ENCODE measurements around the gene CYTH2. TPM values are rescaled to one million over a fixed set of nuclear protein-coding genes. Genes with fewer than 3 reads are reported as not detected.

CYTH2 gene
- polyA plus RNA-seq, 2 of the 4 experiments (the other 2 are of a cell fraction), result 33.4 to 50.5 TPM

GRCh38 chr19:48501494-48502349, 32.6 kb downstream of the CYTH2 start (continued):
- no peak for TF ChIP-seq HOXB5 (CRISPR knock-in tag; IDR thresholded peaks at IDR 0.05)
- no peak for TF ChIP-seq FOSL2 (IDR thresholded peaks at IDR 0.05)
- TF ChIP-seq FOSL2 (CRISPR knock-in tag; IDR thresholded peaks at IDR 0.05), result 0 out of 2 replicates have a peak, but pooled peaks have one; percentile 9
- no peak for TF ChIP-seq ZSCAN20 (CRISPR knock-in tag; IDR thresholded peaks at IDR 0.05)
- peak; percentile 96 for TF ChIP-seq USF2 (IDR thresholded peaks at IDR 0.05)
- no peak; the same call in 1 of the 2 replicates for TF ChIP-seq MAZ (IDR thresholded peaks at IDR 0.05; ENCODE audit: borderline replicate concordance, low read depth, low read length)
- no peak for TF ChIP-seq GATA3 (IDR thresholded peaks at IDR 0.05; ENCODE audit: borderline replicate concordance)

GRCh38 chr19:48502350-48503018, 33.3 kb downstream of the CYTH2 start:
- Histone ChIP-seq H3K9me3 (no peaks in the 10 kb centered on the region), H3K4me1 (peaks cover 20% of the 10 kb centered on the region), H3K27ac (peak overlapping the region; percentile 63 to 85), H3K4me2 (peak overlapping the region; percentile 89), H3K4me3 (peak overlapping the region; percentile 36)
- no peak; a peak in 1 of 6 replicates for ATAC-seq
- ChIA-PET POLR2A (interaction anchor here (0.6 to 1.2 kb wide), 7 partner anchors 9 to 117 kb away, joined by 3 to 11 read pairs (median 5); partner anchors contain the start of gene SPHK2), CTCF (interaction anchor here (0.5 to 9.6 kb wide), 5 partner anchors 12 to 638 kb away, joined by 3 to 618 read pairs (median 52); no protein-coding TSS in a partner anchor)
- DNase-seq (ENCODE audit: low read depth in 1 of 2, low spot score in 1 of 2), result no peak
- no peak for FAIRE-seq
- no peak for TF ChIP-seq EHMT2 (IDR thresholded peaks at IDR 0.05; ENCODE audit: low read depth)
- TF ChIP-seq POLR2A (IDR thresholded peaks at IDR 0.05; ENCODE audit: low read length), result peak; percentile 8; the same call in 1 of the 2 replicates
- peak; percentile 31 for TF ChIP-seq MAFK (IDR thresholded peaks at IDR 0.05; ENCODE audit: partially characterized antibody)
- 67% methylated on average over 13 of the region's 27 CpGs for WGBS (ENCODE audit: missing lambda C conversion rate)

- Histone ChIP-seq H3K27ac (peak overlapping the region; percentile 54 to 92), H3K9me3 (no peaks in the 10 kb centered on the region), H3K4me1 (peaks cover 16% of the 10 kb centered on the region), H3K4me2 (no peak overlapping the region), H3K4me3 (no peak overlapping the region)
- peak in 1 of 2 experiments; percentile 84 for DNase-seq (ENCODE audit: low read depth in 1 of 2, low spot score in 1 of 2)
- ChIA-PET POLR2A (interaction anchor here (0.7 to 5.0 kb wide), 8 partner anchors 8 to 138 kb away, joined by 3 to 40 read pairs (median 4); no protein-coding TSS in a partner anchor), CTCF (interaction anchor here (0.6 to 9.6 kb wide), 41 partner anchors 8 to 235 kb away, joined by 3 to 618 read pairs (median 5); partner anchors contain the start of genes KDELR1 and SPACA4)
- no peak for ATAC-seq
- WGBS (ENCODE audit: missing lambda C conversion rate), result 91% methylated on average over 5 of the region's 5 CpGs
- FAIRE-seq, result peak; percentile 68
- TF ChIP-seq FOSB (CRISPR knock-in tag; IDR thresholded peaks at IDR 0.05) (no peak), CHD2 (IDR thresholded peaks at IDR 0.05; ENCODE audit: low read length, partially characterized antibody) (no peak), SMC3 (IDR thresholded peaks at IDR 0.05) (peak; percentile 99), JUNB (IDR thresholded peaks at IDR 0.05) (no peak), ZSCAN20 (CRISPR knock-in tag; IDR thresholded peaks at IDR 0.05) (no peak), KDM1A (IDR thresholded peaks at IDR 0.05; ENCODE audit: low read depth) (no peak), EHMT2 (IDR thresholded peaks at IDR 0.05; ENCODE audit: low read depth) (no peak), JUN (IDR thresholded peaks at IDR 0.05) (peak in 1 of 2 experiments; percentile 18; a peak in 1 of 5 replicates), CHD4 (IDR thresholded peaks at IDR 0.05; ENCODE audit: borderline replicate concordance) (peak; percentile 59; the same call in 1 of the 2 replicates), CEBPB (IDR thresholded peaks at IDR 0.05) (no peak), POLR2A (IDR thresholded peaks at IDR 0.05; ENCODE audit: low read length) (no peak), CTCF (IDR thresholded peaks at IDR 0.05) (peak; percentile 95), HES2 (IDR thresholded peaks at IDR 0.05) (no peak), FOSL2 (IDR thresholded peaks at IDR 0.05) (no peak), FOSL2 (CRISPR knock-in tag; IDR thresholded peaks at IDR 0.05) (no peak), HOXB13 (CRISPR knock-in tag; IDR thresholded peaks at IDR 0.05; ENCODE audit: low read depth) (no peak), TP53 (CRISPR knock-in tag; IDR thresholded peaks at IDR 0.05) (no peak), ESRRA (IDR thresholded peaks at IDR 0.05; ENCODE audit: borderline replicate concordance, low read length) (no peak), NPAS2 (CRISPR knock-in tag; IDR thresholded peaks at IDR 0.05; ENCODE audit: borderline replicate concordance) (peak; percentile 28; the same call in 1 of the 2 replicates), MAX (IDR thresholded peaks at IDR 0.05) (no peak), GATA3 (IDR thresholded peaks at IDR 0.05; ENCODE audit: borderline replicate concordance) (no peak), FOXS1 (CRISPR knock-in tag; IDR thresholded peaks at IDR 0.05) (no peak), HDAC2 (IDR thresholded peaks at IDR 0.05) (no peak), RAD21 (conservative IDR thresholded peaks at IDR 0.05 in 1 of 2, IDR thresholded peaks at IDR 0.05 in 1 of 2) (peak; percentile 99 to 100), MYC (IDR thresholded peaks at IDR 0.05; ENCODE audit: borderline replicate concordance, low read length) (no peak), KDM5A (IDR thresholded peaks at IDR 0.05) (no peak), BHLHE40 (IDR thresholded peaks at IDR 0.05; ENCODE audit: low read depth, low read length) (no peak)
Measured at GRCh38 chr19:48506138-48506733, 37.1 kb downstream of the CYTH2 start.

Data from A549 (cell line).